Neural cell (in vitro differentiated cells): ENCODE results near the gene TLR6. TPM values are rescaled to one million over a fixed set of nuclear protein-coding genes. Genes with fewer than 3 reads are reported as not detected.

Experiments
- H2AFZ ChIP-seq: fragments of 200-600, 300-800 bp; sonication (generic), shearing (Covaris generic); 2 replicates; pipeline ENCODE4 v1.6.0; 2014; ENCODE audit warnings: low read depth, mild to moderate bottlenecking, antibody characterized with exemption, low read length, moderate library complexity
- H3F3A ChIP-seq: fragments of 200-600 bp; shearing (Covaris generic); 2 replicates; pipeline ENCODE4 v1.6.1; 2016; ENCODE audit warnings: mild to moderate bottlenecking, moderate library complexity, mixed read lengths, antibody characterized with exemption, low read length; ENCODE audit not compliant: insufficient read depth, poor library complexity, severe bottlenecking
- H3K27ac ChIP-seq: fragments of 200-600, 300-800 bp; sonication (generic), shearing (Covaris generic); 2 replicates; pipeline ENCODE4 v1.5.1; 2014; ENCODE audit warnings: mild to moderate bottlenecking, low read length, moderate library complexity
- H3K27me3 ChIP-seq: fragments of 300-800, 200-600 bp; sonication (generic), shearing (Covaris generic); 2 replicates; pipeline ENCODE4 v1.6.0; 2014; ENCODE audit warnings: mild to moderate bottlenecking, low read depth, low read length, moderate library complexity; ENCODE audit not compliant: insufficient read depth
- H3K36me3 ChIP-seq: fragments of 300-800, 200-600 bp; sonication (generic), shearing (Covaris generic); 2 replicates; pipeline ENCODE4 v1.5.1; 2014; ENCODE audit warnings: mild to moderate bottlenecking, antibody characterized with exemption, low read length, moderate library complexity; ENCODE audit not compliant: insufficient read depth
- H3K4me2 ChIP-seq: fragments of 300-800, 200-600 bp; sonication (generic), shearing (Covaris generic); 2 replicates; pipeline ENCODE4 v1.6.0; 2014; ENCODE audit warnings: mild to moderate bottlenecking, low read length
- H3K4me3 ChIP-seq: fragments of 300-800, 200-600 bp; sonication (generic), shearing (Covaris generic); 2 replicates; pipeline ENCODE4 v1.5.1; 2014; ENCODE audit warnings: mild to moderate bottlenecking, low read length, moderate library complexity
- H3K79me2 ChIP-seq: fragments of 200-600 bp; shearing (Covaris generic); replicated peaks from 2 replicates; pipeline ENCODE4 v1.6.0; 2014; ENCODE audit warnings: mild to moderate bottlenecking, low read length, moderate library complexity; ENCODE audit not compliant: insufficient read depth
- H3K9ac ChIP-seq: fragments of 300-800, 200-600 bp; sonication (generic), shearing (Covaris generic); 2 replicates; pipeline ENCODE4 v1.6.1; 2016; ENCODE audit warnings: mild to moderate bottlenecking, low read length, mixed read lengths
- H3K9me2 ChIP-seq: fragments of 200-600 bp; shearing (Covaris generic); 2 replicates; pipeline ENCODE4 v1.6.1; 2016; ENCODE audit warnings: mild to moderate bottlenecking, low read length, mixed read lengths; ENCODE audit not compliant: insufficient read depth
- H3K9me3 ChIP-seq: fragments of 200-600, 300-800 bp; sonication (generic), shearing (Covaris generic); 2 replicates; pipeline ENCODE4 v1.6.1; 2016; ENCODE audit warnings: mild to moderate bottlenecking, mixed run types, low read length, moderate library complexity, mixed read lengths
- H4K20me1 ChIP-seq: fragments of 200-600 bp; shearing (Covaris generic); 2 replicates; pipeline ENCODE4 v1.6.1; 2016; ENCODE audit warnings: mild to moderate bottlenecking, mixed run types; ENCODE audit not compliant: insufficient read depth
- EP300 ChIP-seq: fragments of 450-650 bp; conservative IDR thresholded peaks from 2 replicates; pipeline ENCODE4 v1.6.1; 2014; ENCODE audit warnings: antibody characterized with exemption, mild to moderate bottlenecking, moderate library complexity; ENCODE audit not compliant: poor library complexity, severe bottlenecking
- EZH2 ChIP-seq: fragments of 200-600, 300-800 bp; shearing (Covaris generic), sonication (generic); IDR thresholded peaks from 2 replicates; pipeline ENCODE4 v1.6.1; 2014; ENCODE audit warnings: antibody characterized with exemption, low read length, borderline replicate concordance, mild to moderate bottlenecking; ENCODE audit not compliant: insufficient read depth, poor library complexity, severe bottlenecking
- MXI1 ChIP-seq: fragments of 450-650 bp; conservative IDR thresholded peaks from 2 replicates; pipeline ENCODE4 v1.6.1; 2014; ENCODE audit warnings: antibody characterized with exemption, mild to moderate bottlenecking; ENCODE audit not compliant: poor library complexity, severe bottlenecking
- POLR2AphosphoS5 ChIP-seq: IDR thresholded peaks from 2 replicates; pipeline ENCODE4 v1.6.1; 2012
- RAD21 ChIP-seq: fragments of 450-650 bp; conservative IDR thresholded peaks from 2 replicates; pipeline ENCODE4 v1.6.1; 2014; ENCODE audit warnings: antibody characterized with exemption, mild to moderate bottlenecking, moderate library complexity
- REST ChIP-seq: IDR thresholded peaks from 2 replicates; pipeline ENCODE4 v1.6.1; 2012; ENCODE audit warnings: borderline replicate concordance
- SMC3 ChIP-seq: fragments of 450-650 bp; conservative IDR thresholded peaks from 2 replicates; pipeline ENCODE4 v1.6.1; 2014; ENCODE audit warnings: antibody characterized with exemption, mild to moderate bottlenecking, moderate library complexity; ENCODE audit not compliant: poor library complexity
- TAF1 ChIP-seq: IDR thresholded peaks from 2 replicates; pipeline ENCODE4 v1.6.1; 2012; ENCODE audit warnings: low read depth
- polyA plus RNA-seq: library from polyadenylated mRNA; depleted of rRNA; stranded (reverse); fragments of >200 nt; gene quantifications from 2 replicates; pipeline ENCODE4 v1.2.3, GENCODE V29; 2014
- TF ChIP-seq, protein P1 (sequence below): fragments of 450-650 bp; IDR thresholded peaks from 2 replicates; pipeline ENCODE4 v1.5.1; 2014; ENCODE audit warnings: antibody characterized with exemption, mild to moderate bottlenecking, moderate library complexity; ENCODE audit not compliant: poor library complexity, severe bottlenecking

The TLR6 gene
- polyA plus RNA-seq, 1 donor from 2014 or later, result not detected

GRCh38 chr4:38832206-38832605, 24.4 kb downstream of the TLR6 start:
- H3K4me3 ChIP-seq, result no peak overlapping the region
- H3K27ac ChIP-seq, result no peak overlapping the region
- H3K9me2 ChIP-seq, result no peaks in the 10 kb centered on the region
- no peaks in the 10 kb centered on the region for H3K27me3 ChIP-seq
- H2AFZ ChIP-seq, result no peak overlapping the region
- no peaks in the 10 kb centered on the region for H3F3A ChIP-seq
- no peak for TF ChIP-seq SMC3
- no peaks in the 10 kb centered on the region for H3K9me3 ChIP-seq
- H3K79me2 ChIP-seq, result no peaks in the 10 kb centered on the region
- H3K36me3 ChIP-seq, result no peaks in the 10 kb centered on the region
- H3K4me2 ChIP-seq, result no peak overlapping the region
- no peak overlapping the region for H3K9ac ChIP-seq
- no peaks in the 10 kb centered on the region for H4K20me1 ChIP-seq

GRCh38 chr4:38831653-38832052, 25.0 kb downstream of the TLR6 start:
- Histone ChIP-seq H3K9me3 (no peaks in the 10 kb centered on the region), H3K36me3 (no peaks in the 10 kb centered on the region), H4K20me1 (no peaks in the 10 kb centered on the region), H3K4me3 (no peak overlapping the region), H3K79me2 (no peaks in the 10 kb centered on the region), H3K9me2 (no peaks in the 10 kb centered on the region), H3K4me2 (no peak overlapping the region), H3K9ac (no peak overlapping the region), H3K27me3 (no peaks in the 10 kb centered on the region), H3K27ac (no peak overlapping the region), H3F3A (no peaks in the 10 kb centered on the region), H2AFZ (no peak overlapping the region)
- TF ChIP-seq SMC3 (no peak), RAD21 (no peak)

GRCh38 chr4:38829237-38829636, 27.4 kb downstream of the TLR6 start:
- H3K79me2 ChIP-seq, result no peaks in the 10 kb centered on the region
- no peak overlapping the region for H2AFZ ChIP-seq
- H3K9me2 ChIP-seq, result no peaks in the 10 kb centered on the region
- H3K9ac ChIP-seq, result no peak overlapping the region
- H3F3A ChIP-seq, result no peaks in the 10 kb centered on the region
- H3K27me3 ChIP-seq, result no peaks in the 10 kb centered on the region
- no peak overlapping the region for H3K27ac ChIP-seq
- H3K4me2 ChIP-seq, result no peak overlapping the region
- no peak for TF ChIP-seq EZH2
- no peak for TF ChIP-seq MXI1
- no peaks in the 10 kb centered on the region for H3K9me3 ChIP-seq
- no peaks in the 10 kb centered on the region for H3K36me3 ChIP-seq
- H3K4me3 ChIP-seq, result no peak overlapping the region
- no peaks in the 10 kb centered on the region for H4K20me1 ChIP-seq

DNA sequence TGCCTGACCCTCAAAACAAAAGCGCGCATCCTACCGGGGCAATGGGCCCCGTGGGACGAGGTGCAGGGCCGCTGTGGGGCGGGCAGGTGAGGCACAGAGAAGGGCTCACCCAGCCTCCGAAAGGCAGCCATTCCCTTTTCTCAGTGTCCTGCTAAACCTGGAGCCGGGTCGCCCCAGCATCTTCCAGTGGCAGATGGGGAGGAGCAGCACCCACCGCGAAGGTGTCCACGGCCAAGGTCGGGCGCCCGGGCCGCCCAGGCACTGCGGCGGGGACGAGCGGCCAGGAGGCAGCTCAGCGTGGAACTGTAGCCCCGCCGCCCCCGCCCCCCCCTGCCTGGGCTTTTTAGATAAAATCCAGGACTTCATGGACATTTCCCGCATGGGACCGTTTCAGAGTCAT, 32.9 kb downstream of the TLR6 start:
- H2AFZ ChIP-seq, result no peak overlapping the region
- H4K20me1 ChIP-seq, result no peaks in the 10 kb centered on the region
- no peak overlapping the region for H3K4me3 ChIP-seq
- no peak overlapping the region for H3K4me2 ChIP-seq
- no peaks in the 10 kb centered on the region for H3F3A ChIP-seq
- TF ChIP-seq POLR2AphosphoS5 (no peak), EZH2 (no peak), REST (no peak), EP300 (no peak), RAD21 (no peak), MXI1 (no peak), TAF1 (no peak), SMC3 (no peak)
- TF ChIP-seq, protein P1, sequence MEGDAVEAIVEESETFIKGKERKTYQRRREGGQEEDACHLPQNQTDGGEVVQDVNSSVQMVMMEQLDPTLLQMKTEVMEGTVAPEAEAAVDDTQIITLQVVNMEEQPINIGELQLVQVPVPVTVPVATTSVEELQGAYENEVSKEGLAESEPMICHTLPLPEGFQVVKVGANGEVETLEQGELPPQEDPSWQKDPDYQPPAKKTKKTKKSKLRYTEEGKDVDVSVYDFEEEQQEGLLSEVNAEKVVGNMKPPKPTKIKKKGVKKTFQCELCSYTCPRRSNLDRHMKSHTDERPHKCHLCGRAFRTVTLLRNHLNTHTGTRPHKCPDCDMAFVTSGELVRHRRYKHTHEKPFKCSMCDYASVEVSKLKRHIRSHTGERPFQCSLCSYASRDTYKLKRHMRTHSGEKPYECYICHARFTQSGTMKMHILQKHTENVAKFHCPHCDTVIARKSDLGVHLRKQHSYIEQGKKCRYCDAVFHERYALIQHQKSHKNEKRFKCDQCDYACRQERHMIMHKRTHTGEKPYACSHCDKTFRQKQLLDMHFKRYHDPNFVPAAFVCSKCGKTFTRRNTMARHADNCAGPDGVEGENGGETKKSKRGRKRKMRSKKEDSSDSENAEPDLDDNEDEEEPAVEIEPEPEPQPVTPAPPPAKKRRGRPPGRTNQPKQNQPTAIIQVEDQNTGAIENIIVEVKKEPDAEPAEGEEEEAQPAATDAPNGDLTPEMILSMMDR, result no peak
- no peaks in the 10 kb centered on the region for H3K9me2 ChIP-seq
- H3K27ac ChIP-seq, result no peak overlapping the region
- H3K36me3 ChIP-seq, result no peaks in the 10 kb centered on the region
- H3K9me3 ChIP-seq, result no peaks in the 10 kb centered on the region
- H3K9ac ChIP-seq, result no peak overlapping the region
- no peaks in the 10 kb centered on the region for H3K79me2 ChIP-seq
- H3K27me3 ChIP-seq, result no peaks in the 10 kb centered on the region
